Stimulated activated CD8-positive, alpha-beta memory T cell treated with anti-CD3 and anti-CD28 coated beads, Interleukin-15, amount 100 ng/mL, for 4 hours (primary cell): Measurements from ENCODE around the gene DPH1.

Source experiments
- DNase-seq, 2 donors: peaks; one replicate each; pipeline ENCODE4 v3.0.0-alpha.2; 2020; ENCODE audit warnings: low read depth in 2 of 2

The DPH1 gene

GRCh38 chr17:2081564-2081963, 51.6 kb downstream of the DPH1 start:
- no peak for DNase-seq

- DNase-seq: no peak
Measured at GRCh38 chr17:2082003-2082781, 52.2 kb downstream of the DPH1 start.

- no peak for DNase-seq
Measured at GRCh38 chr17:2083613-2084035, 53.7 kb downstream of the DPH1 start.

- no peak for DNase-seq
Measured at GRCh38 chr17:2084036-2084765, 54.2 kb downstream of the DPH1 start.

GRCh38 chr17:2084766-2085647, 55.1 kb downstream of the DPH1 start:
- DNase-seq: no peak

GRCh38 chr17:2085648-2085949, 55.6 kb downstream of the DPH1 start:
- DNase-seq: no peak

GRCh38 chr17:2086306-2086705, 56.4 kb downstream of the DPH1 start:
- no peak for DNase-seq

- peak in 1 of 2 donors; percentile 13 for DNase-seq
Measured at GRCh38 chr17:2087597-2088211, 57.8 kb downstream of the DPH1 start.

- DNase-seq: no peak
Measured at GRCh38 chr17:2089021-2089422, 59.1 kb downstream of the DPH1 start.

- DNase-seq: no peak
Measured at GRCh38 chr17:2090210-2090641, 60.3 kb downstream of the DPH1 start.

- DNase-seq: no peak
Measured at GRCh38 chr17:2090804-2091534, 61.0 kb downstream of the DPH1 start.

- DNase-seq: no peak
Measured at GRCh38 chr17:2092253-2092652, 62.3 kb downstream of the DPH1 start.

GRCh38 chr17:2093349-2093748, 63.4 kb downstream of the DPH1 start:
- DNase-seq: no peak
